Ovary (tissue), 3 donors: Measurements from ENCODE around the gene ZBTB18.

ENCODE experiments used
- CTCF ChIP-seq, 3 donors: fragments of 450-650 bp in 2 of 3; fragments of 200-600 bp in 1 of 3; IDR thresholded peaks; one replicate each; pipeline versions ENCODE4 v1.5.1 to v1.8.0; 2016 to 2022; ENCODE audit warnings: antibody characterized with exemption in 3 of 3, mild to moderate bottlenecking in 1 of 3
- POLR2A ChIP-seq: fragments of 450-650 bp; IDR thresholded peaks from one replicate; pipeline ENCODE4 v1.6.1; 2017; ENCODE audit warnings: antibody characterized with exemption, mild to moderate bottlenecking, moderate library complexity
- donor health status: DM: no; HTN: no; CAD: no.

DNA sequence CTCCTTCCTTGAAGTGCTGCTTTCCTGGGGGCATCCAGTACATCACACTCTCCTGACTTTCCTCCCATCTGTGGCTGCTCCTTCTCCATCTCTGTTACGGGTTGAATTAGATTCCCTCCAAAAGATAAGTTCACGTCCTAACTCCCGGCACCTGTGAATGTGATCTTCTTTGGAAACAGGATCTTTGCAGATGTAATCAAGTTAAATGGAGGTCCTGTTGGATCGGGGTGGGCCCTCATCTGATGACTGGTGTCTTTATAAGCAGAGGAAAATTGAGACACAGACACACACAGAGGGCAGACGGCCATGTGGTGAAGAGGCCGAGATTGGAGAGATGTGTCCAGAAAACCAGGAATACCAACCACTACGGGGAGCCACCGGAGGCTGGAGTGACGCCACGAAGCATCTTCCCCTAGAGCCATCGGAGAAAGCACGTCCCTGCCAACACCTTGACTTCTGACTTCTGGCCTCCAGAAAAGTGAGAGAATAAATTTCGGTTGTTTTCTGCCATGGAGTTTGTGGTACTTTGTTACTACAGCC, 36.0 kb downstream of the ZBTB18 start:
- no peak for TF ChIP-seq CTCF (IDR thresholded peaks at IDR 0.05)
- no peak for TF ChIP-seq POLR2A
